Panc1 (cell line): ENCODE results near the gene TRAPPC2L. TPM values are rescaled to one million over a fixed set of nuclear protein-coding genes. Genes with fewer than 3 reads are reported as not detected.

Experiments
- ATAC-seq: fragments of 200-7000 bp; cut with Tn5 transposase; 2 replicates; pipeline ENCODE4 v1.9.1; 2020; ENCODE audit warnings: mild to moderate bottlenecking, moderate library complexity
- BruUV-seq: library from RNA; stranded (reverse); fragments of 400-500 nt; replicated peaks from 2 replicates; lab custom pipeline; 2021; lab: Mats Ljungman, UMichigan
- CTCF ChIA-PET: fragments of 300-600 bp; sonication (Branson Sonifier 250); formaldehyde crosslinking; loops from one replicate; lab custom pipeline; 2022; ENCODE audit warnings: antibody characterized with exemption; lab: Charles Lee
- POLR2A ChIA-PET: fragments of 300-600 bp; sonication (Branson Sonifier 250); formaldehyde crosslinking; loops from one replicate; lab custom pipeline; 2022; ENCODE audit warnings: antibody characterized with exemption; lab: Charles Lee
- DNase-seq: peaks from one replicate; pipeline ENCODE4 v3.0.0-alpha.2; 2010; ENCODE audit warnings: low read depth, low spot score
- H3K27ac ChIP-seq: 2 replicates; pipeline ENCODE4 v1.5.1; 2011; ENCODE audit warnings: mild to moderate bottlenecking, low read length, inconsistent platforms
- H3K27me3 ChIP-seq: fragments of 200-500 bp; sonication (Bioruptor generic); 2 replicates; pipeline ENCODE4 v1.6.0; 2014; ENCODE audit warnings: low read length, inconsistent platforms; ENCODE audit not compliant: control insufficient read depth, insufficient read depth
- H3K36me3 ChIP-seq: fragments of 200-500 bp; sonication (Bioruptor generic); 2 replicates; pipeline ENCODE4 v1.5.1; 2014; ENCODE audit warnings: inconsistent platforms, mild to moderate bottlenecking, low read length, moderate library complexity; ENCODE audit not compliant: control insufficient read depth, insufficient read depth
- H3K4me1 ChIP-seq: 2 replicates; pipeline ENCODE4 v1.5.1; 2011; ENCODE audit warnings: inconsistent platforms, mild to moderate bottlenecking, low read length, moderate library complexity; ENCODE audit not compliant: control insufficient read depth, insufficient read depth
- H3K4me3 ChIP-seq, 2 experiments: 2 replicates each; pipeline ENCODE4 v1.5.1; 2011 to 2012; ENCODE audit warnings: low read depth in 2 of 2, low read length in 2 of 2, mild to moderate bottlenecking in 2 of 2, inconsistent platforms in 1 of 2, moderate library complexity in 1 of 2
- H3K9me3 ChIP-seq: fragments of 200-500 bp; sonication (Bioruptor generic); 2 replicates; pipeline ENCODE4 v1.5.1; 2014; ENCODE audit warnings: low read depth, mild to moderate bottlenecking, inconsistent platforms, low read length, moderate library complexity; ENCODE audit not compliant: control insufficient read depth, insufficient read depth
- CTCF ChIP-seq: fragments of 450-650 bp; IDR thresholded peaks from 2 replicates; pipeline ENCODE4 v1.5.1; 2017; ENCODE audit warnings: mild to moderate bottlenecking
- POLR2AphosphoS5 ChIP-seq: IDR thresholded peaks from 2 replicates; pipeline ENCODE4 v1.6.1; 2012; ENCODE audit warnings: mild to moderate bottlenecking, low read depth, low read length, moderate library complexity
- SIN3A ChIP-seq: IDR thresholded peaks from 2 replicates; pipeline ENCODE4 v1.6.1; 2012; ENCODE audit warnings: low read depth, mild to moderate bottlenecking, low read length, moderate library complexity, borderline replicate concordance; ENCODE audit not compliant: insufficient read depth
- TCF7L2 ChIP-seq: IDR thresholded peaks from 2 replicates; pipeline ENCODE4 v1.6.1; 2011; ENCODE audit warnings: mild to moderate bottlenecking, low read depth, low read length, inconsistent platforms
- in situ Hi-C: cut with HindIII; loops from 2 replicates; pipeline ENCODE4 v1.10.0; 2016; ENCODE audit warnings: low sequenced_read_pairs, low pct_unique_long_range_greater_than_20kb
- intact Hi-C: fragments of 100-400 bp; cut with micrococcal nuclease; formaldehyde crosslinking; loops from one replicate; pipeline ENCODE4 v1.10.0; 2022; ENCODE audit not compliant: unreplicated experiment
- total RNA-seq: library from RNA; stranded (reverse); gene quantifications from one replicate; pipeline ENCODE4 v1.2.1, GENCODE V29; 2021; ENCODE audit not compliant: unreplicated experiment
- TF ChIP-seq, protein P1 (sequence below), 2 experiments: IDR thresholded peaks; 2 replicates each; pipeline ENCODE4 v1.6.1; 2011 to 2012; ENCODE audit warnings: low read depth in 2 of 2, control low read depth in 1 of 2, low read length in 1 of 2, mild to moderate bottlenecking in 1 of 2, moderate library complexity in 1 of 2; ENCODE audit not compliant: insufficient read depth in 1 of 2

The TRAPPC2L gene
- total RNA-seq, 1 experiment from 2014 or later: 73.8 TPM

GRCh38 chr16:88851616-88852015 lies 5.3 kb upstream of the TRAPPC2L start:
- in situ Hi-C loops: no loop called here
- peaks cover 9% of the 10 kb centered on the region; the same call in 1 of the 2 replicates for H3K4me1 ChIP-seq
- intact Hi-C loops: no loop called here
- POLR2A ChIA-PET: no interaction called here
- no peaks in the 10 kb centered on the region for H3K36me3 ChIP-seq
- CTCF ChIA-PET: no interaction called here
- no TSS peak for BruUV-seq
- TF ChIP-seq, protein P1, sequence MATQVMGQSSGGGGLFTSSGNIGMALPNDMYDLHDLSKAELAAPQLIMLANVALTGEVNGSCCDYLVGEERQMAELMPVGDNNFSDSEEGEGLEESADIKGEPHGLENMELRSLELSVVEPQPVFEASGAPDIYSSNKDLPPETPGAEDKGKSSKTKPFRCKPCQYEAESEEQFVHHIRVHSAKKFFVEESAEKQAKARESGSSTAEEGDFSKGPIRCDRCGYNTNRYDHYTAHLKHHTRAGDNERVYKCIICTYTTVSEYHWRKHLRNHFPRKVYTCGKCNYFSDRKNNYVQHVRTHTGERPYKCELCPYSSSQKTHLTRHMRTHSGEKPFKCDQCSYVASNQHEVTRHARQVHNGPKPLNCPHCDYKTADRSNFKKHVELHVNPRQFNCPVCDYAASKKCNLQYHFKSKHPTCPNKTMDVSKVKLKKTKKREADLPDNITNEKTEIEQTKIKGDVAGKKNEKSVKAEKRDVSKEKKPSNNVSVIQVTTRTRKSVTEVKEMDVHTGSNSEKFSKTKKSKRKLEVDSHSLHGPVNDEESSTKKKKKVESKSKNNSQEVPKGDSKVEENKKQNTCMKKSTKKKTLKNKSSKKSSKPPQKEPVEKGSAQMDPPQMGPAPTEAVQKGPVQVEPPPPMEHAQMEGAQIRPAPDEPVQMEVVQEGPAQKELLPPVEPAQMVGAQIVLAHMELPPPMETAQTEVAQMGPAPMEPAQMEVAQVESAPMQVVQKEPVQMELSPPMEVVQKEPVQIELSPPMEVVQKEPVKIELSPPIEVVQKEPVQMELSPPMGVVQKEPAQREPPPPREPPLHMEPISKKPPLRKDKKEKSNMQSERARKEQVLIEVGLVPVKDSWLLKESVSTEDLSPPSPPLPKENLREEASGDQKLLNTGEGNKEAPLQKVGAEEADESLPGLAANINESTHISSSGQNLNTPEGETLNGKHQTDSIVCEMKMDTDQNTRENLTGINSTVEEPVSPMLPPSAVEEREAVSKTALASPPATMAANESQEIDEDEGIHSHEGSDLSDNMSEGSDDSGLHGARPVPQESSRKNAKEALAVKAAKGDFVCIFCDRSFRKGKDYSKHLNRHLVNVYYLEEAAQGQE (IDR thresholded peaks at IDR 0.05; ENCODE audit: insufficient read depth in 1 of 2, low read depth in 2 of 2, low read length in 1 of 2): no peak
- TF ChIP-seq SIN3A (no peak), POLR2AphosphoS5 (no peak), CTCF (no peak), TCF7L2 (no peak)
- no peaks in the 10 kb centered on the region for H3K27me3 ChIP-seq
- ATAC-seq (no peak), DNase-seq (no peak)
- no peak overlapping the region for H3K27ac ChIP-seq
- no peaks in the 10 kb centered on the region for H3K9me3 ChIP-seq
- H3K4me3 ChIP-seq: no peak overlapping the region

DNA sequence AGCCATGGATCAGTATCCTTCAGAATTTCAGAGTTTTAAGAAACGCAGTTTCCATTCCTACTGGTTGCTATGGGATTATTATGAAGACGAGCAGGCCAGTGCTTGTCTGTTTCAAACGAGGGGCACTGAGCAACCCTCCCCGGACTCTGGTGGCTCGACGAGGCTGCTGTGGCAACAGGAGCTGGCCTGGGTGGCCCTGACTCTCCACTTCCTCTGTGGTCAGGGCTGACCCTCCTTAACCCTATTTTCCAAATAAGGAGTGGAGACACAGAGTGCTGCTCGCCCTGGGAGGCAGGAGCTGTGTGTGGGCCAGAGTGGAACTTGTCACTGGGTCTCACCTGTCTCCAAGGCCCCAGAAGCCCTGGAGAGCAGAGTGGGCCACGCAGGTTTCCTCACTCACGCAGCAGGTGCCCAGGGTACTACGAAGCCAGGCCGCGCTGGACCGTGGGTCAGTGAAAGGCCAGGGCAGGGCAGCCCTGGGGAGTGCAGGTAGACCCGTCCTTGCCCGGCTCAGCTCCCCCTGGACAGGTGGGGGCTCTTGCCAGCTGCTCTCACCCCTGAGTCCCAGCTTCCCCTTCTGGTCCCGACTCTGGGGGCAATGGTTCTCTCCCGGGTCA lies 3.5 kb upstream of the TRAPPC2L start:
- TF ChIP-seq POLR2AphosphoS5: no peak
- no peak for TF ChIP-seq CTCF
- TF ChIP-seq, protein P1 (IDR thresholded peaks at IDR 0.05; ENCODE audit: insufficient read depth in 1 of 2, low read depth in 2 of 2, low read length in 1 of 2): no peak
- TF ChIP-seq SIN3A: no peak
- TF ChIP-seq TCF7L2: no peak
- Histone ChIP-seq H3K36me3 (peaks cover 6% of the 10 kb centered on the region; the same call in 1 of the 2 replicates), H3K9me3 (no peaks in the 10 kb centered on the region), H3K4me1 (peaks cover 9% of the 10 kb centered on the region; the same call in 1 of the 2 replicates), H3K27me3 (no peaks in the 10 kb centered on the region), H3K4me3 (no peak overlapping the region), H3K27ac (no peak overlapping the region)
- in situ Hi-C loops: no loop called here
- ATAC-seq: no peak
- intact Hi-C loops: no loop called here
- BruUV-seq: no TSS peak
- ChIA-PET CTCF (no interaction called here), POLR2A (no interaction called here)
- no peak for DNase-seq
